Cerebellar nuclear complex (tissue), 1 donor: ENCODE measurements around the gene SOX6.

ENCODE experiments used
- DNase-seq, 2 experiments: peaks; one replicate each; lab custom pipeline; 2025; lab: John Stamatoyannopoulos, UW

Gene SOX6

DNA sequence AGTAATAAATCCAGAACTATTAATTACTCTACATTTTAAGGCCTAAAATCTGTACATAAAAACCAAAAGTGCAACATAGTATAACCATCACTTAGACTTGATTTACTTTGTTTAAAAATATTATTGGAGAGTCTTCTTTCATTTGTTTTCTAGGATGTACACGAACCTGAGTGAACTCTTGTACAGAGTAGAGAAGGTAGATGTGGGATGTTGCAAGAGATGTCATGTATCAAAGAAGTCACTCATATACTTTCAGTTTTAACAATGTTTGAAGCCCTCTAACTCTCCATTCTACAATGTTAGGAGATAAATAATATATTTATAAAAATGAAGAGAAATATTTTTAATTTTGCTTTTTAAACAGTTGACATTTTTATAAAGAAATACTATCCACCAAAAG lies 38.6 kb downstream of the SOX6 start:
- DNase-seq = no peak

DNA sequence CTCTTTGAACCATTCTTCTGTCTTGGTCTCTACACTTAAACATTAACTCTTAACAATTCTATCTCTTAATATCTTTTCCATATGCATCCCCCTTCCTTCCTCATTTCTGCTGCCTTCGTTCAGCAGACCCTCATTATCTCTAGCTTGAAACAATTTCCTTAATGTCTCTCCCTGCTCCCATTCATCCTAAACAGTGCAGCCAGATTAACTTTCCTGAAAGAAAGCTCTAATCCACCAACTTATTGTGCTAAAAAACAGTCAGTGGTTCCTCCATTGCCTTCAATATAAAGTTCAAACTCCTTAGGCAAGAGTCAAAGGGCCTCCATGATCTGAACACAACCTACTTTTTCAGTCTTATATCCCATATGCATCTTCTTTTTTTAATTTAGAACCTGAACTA lies 42.5 kb downstream of the SOX6 start:
- DNase-seq = no peak

DNA sequence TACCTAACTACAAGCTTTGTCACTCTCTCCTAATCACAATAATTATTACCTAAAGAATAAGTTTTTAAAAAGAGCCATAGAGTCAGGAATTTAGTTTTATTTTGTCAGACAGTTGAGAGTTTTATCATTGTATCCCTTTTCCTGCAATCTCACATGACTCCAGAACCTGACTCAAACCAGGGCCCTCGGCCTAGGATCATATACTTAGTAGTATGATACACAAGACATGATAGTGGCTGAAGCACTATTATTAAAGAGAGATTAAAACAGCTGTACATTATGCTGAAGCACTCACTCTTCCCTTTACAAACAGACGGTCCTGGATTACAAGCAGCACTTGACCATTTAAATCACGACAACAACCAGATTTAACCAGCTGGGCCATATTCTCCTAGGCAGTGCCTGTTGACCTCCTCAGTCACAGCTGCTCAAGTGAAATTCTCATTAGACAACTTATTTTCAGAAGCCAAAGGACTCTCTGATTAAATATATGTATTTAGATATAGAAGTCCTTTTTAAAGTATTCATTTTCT lies 44.0 kb downstream of the SOX6 start:
- no peak for DNase-seq

DNA sequence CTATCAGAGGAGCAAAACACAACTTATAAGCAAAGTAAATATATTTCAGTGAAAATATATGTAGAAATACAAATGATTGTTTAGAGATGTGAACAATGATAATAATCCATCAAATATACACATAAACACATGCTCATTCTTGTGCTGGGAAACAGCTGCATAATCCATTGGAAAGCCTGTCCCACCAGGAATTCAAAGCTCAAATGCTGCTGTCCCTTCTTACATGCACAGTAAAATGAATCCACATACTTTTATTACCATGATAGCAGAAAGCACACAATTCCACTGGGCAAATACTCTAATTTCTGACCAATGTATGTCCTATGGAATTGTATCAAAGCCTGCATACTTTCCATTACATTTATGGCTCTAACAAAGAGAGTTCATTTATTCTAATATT lies 44.5 kb downstream of the SOX6 start:
- no peak for DNase-seq

DNA sequence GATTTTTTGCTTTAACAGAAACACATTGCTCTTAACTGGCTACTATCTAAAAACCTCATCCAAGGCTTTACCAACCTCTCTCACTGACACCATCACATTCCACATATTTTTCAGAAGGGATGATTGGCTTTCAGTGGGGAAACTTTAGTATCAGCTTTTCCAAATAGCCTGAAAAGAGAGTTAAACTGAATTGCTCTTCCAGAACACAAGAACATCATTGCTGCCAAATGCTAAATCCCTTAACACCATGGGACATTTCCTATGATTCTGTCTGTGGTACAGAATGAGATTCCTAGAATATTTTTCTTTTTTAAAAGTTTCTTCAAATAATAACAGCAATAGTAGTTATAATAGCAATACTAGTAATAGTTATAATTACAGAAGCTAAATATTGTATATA lies 45.4 kb downstream of the SOX6 start:
- no peak for DNase-seq

DNA sequence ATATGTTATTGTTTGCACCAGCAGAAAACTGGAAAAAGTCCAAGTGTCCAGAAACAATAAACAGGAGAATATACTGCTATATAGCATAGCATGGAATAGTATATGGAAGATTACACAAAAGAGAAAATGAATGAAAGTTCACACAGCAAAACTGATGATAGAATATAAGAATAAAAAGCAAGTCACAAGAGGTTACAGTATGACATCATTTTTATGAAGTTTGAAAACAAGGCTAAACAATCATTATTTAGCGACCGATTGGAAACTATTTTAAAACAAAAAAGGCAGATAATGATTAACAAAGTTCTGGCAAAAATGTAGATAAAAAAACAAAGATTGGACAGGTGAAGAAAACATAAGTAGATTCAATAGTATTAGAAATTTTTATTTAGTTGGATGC lies 47.1 kb downstream of the SOX6 start:
- DNase-seq = no peak

DNA sequence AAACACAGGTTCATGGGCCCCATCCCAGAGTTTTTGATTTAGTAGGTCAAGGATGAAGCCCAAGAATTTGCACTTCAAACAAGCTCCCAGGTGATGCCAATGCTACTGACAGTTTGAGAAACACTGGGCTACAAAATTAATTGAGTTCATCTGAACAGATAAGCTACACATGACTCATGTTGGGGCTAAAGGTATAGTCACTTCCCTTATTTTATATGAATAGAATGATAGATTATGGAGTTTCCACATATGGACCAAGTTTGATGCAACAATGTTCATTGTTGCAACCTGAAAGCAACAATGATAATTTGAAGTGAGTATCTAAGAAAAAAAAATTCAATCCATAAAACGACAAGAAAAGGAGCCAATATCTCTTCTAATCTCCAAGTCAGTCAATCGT lies 54.9 kb downstream of the SOX6 start:
- no peak for DNase-seq

DNA sequence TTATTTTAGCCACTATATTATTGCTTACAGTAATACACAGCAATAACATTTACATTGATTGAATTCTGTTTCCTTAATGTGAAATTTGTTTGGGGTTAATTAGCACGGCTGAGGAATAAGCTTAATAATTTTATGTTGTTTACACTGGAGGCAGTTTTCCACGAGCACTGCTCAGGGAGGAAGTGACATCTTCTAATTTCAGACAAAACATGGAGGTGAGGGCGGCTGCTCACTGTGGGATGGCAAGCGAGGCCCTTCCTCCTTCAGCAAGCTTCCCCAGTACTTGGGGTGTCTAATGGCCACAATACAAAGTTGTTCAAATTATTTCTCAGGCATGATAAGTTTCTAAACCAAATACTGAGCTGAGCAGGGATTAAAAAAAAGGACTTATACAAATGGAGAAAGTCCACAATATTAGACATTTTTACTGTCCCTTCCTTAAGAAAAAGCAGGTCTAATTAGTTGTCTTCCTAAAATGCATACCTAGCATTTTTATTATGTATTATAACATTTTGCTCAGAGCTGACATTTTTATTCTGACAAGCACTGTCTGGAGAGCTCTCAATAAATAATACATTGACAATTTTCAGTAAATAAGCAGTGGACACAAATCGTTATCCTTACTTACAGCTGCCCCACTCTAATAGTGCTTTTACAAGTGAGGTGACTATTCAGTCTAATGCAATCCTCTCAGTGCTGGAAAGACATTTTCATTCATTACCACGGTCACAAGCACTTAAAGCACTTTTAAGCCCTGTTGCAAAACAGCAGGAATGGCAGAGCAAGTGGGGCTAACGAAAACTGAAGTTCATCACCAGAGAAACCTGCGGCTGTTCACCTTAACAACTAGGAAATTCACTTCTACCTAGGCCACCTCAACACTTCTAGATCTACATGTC lies 56.2 kb downstream of the SOX6 start:
- DNase-seq = no peak

DNA sequence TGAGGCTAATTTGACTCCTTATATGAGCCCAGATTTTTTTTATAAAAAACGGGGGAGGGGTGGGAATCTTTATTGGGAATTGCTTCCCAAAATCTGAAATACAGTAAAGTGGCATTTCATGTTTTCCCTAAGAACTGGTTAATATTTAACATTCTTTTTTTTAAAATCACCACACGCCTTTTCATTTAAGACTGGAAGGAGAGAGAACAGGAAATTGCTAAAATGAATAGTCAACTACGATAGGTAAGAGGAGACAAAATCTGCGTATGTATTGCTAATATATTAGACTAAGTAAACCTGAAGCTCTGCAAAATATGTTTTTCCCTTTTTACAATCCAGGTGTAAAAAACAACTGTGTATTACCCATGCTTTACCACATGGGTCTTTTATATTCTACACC lies 57.0 kb downstream of the SOX6 start:
- DNase-seq = no peak

DNA sequence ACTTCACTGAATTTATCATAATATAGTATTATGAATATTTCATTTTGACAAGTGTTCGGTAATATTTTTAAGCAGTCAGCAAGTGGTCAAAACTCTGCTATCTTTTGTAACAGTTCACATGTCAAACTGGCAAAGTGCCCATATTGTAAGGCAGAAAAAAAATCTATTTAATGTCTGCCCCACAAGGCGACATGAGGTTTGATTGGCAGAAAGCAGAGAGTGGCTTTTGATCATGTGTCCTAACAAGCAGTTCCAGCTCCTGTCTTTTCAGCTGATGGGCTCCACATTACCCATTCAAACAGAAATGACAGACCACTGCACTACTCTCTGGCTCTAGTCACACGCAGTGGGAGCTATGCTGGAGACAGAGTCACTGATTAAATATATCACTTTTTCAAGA lies 59.0 kb downstream of the SOX6 start:
- DNase-seq = no peak

DNA sequence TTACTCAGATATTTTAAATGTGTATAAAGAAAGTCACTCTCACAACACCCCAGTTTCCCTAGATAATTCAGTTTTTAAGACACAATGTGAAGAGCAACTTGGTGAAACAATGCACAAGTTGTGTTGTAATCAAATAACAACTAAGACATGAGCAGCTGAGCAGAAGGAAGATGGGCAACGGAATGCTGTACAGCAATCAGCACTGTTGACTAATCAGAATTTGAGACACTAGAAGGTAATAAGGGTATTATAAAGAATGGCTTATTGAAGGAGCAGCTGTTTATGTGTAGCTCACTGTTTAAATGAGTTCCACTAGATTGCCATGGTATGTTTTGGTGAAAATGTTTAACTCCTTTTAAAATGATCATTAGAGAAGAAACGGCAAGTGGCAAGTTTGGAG lies 60.1 kb downstream of the SOX6 start:
- DNase-seq = no peak

DNA sequence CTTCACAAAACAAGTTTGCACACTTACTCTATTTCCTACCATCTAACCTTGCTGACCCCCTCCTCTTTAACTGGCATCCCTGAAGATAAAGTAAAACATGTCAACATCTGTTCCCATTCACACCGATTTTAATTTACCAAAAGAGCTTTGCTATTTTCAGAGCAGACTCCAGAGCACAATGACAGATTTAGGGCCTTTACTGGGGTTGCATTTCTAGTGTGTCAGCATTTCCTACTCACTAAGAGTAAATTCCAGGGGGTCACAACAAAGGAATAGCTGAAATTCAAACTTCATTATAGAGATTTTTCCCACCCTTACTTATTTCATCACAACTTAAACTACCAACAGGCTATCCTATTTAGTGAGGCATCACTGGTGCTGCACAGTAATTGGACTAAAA lies 60.8 kb downstream of the SOX6 start:
- no peak for DNase-seq

DNA sequence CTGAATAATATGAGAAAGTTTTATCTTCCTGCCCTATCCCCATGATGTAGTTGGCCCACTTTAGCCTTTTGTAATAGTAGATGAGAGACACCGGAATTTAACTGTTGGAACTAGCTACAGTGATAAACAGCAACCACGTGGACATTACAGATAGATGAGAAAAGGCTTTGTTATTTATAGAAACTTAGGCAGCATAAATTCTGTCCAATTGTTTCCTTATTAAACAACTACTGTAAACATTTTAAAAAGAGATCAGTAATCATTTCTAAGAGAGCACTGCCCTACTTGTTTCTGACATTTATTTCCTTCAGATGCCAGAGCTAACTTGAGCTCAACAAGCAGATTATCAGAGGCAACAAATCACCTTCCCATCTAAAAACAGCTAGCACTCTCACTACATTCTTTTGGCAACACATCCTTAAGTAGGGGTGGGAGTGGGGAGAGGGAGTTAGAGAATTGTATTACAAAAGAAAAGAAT lies 63.1 kb downstream of the SOX6 start:
- no peak for DNase-seq

DNA sequence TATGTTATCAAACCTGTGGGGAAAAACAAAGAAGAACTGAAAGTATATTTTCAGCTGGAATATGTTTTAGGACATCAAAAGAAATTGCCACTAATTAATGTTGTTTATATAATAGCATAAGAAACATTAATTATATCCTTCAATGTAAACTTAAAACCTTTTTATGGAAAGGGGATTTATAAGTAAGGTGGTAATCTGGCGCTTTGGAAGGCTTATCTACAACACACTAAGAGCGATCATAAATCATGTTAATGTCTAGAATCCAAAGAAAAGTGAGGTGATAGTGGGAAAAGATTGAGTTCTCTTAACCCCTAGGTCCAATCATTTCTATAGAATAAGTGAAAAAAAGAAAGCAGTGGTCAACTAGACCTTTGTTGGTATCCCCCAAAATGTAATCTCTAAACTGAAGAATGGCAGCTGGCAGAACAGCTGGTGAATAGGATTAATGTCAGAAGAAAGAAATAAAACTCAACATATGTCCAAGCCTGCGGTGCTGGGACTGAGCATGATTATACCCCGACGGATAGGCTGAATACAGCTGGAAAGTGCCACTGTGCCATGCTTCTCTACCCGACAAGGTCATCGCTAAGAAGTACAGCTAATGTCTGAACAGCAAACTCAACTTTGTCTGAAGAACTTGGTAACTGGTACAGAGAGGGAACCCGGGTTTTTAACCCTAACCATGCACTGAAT lies 64.0 kb downstream of the SOX6 start:
- no peak for DNase-seq

DNA sequence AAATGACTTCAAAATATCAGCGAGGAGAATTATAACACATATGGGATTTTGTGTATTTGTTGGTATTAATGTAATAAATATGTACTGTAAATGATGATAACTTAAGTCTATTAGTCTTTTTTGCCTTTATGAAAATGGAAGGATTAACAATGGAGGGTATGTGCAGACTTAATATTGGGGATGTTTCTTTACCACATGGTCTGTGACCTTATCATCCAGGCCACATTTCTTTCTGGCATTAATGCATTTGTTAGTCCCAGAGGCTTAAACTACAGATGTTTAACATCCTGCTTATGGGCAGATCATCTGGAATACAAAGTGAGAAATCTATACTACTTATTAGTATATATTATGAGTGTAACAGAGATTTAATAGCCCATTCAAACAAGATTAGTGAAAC lies 64.6 kb downstream of the SOX6 start:
- DNase-seq = no peak

DNA sequence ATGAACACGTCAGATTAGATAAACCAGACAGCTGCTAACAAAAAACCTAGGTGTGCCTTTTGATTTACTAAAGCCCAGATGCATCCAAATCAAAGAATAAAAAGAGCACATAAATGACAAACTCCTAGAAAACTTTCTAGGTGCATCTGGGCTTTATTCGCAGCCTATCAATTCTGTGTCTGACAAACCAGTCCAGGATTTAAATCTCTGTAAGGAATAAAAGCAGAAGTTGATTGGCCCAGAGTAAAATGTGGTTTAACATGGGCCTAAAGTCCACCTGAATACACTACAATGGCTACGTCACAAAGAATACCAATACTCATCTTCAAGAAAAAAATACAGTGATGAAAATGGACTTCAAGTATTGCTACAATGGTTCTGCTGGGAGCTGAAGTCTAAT lies 66.8 kb downstream of the SOX6 start:
- no peak for DNase-seq

DNA sequence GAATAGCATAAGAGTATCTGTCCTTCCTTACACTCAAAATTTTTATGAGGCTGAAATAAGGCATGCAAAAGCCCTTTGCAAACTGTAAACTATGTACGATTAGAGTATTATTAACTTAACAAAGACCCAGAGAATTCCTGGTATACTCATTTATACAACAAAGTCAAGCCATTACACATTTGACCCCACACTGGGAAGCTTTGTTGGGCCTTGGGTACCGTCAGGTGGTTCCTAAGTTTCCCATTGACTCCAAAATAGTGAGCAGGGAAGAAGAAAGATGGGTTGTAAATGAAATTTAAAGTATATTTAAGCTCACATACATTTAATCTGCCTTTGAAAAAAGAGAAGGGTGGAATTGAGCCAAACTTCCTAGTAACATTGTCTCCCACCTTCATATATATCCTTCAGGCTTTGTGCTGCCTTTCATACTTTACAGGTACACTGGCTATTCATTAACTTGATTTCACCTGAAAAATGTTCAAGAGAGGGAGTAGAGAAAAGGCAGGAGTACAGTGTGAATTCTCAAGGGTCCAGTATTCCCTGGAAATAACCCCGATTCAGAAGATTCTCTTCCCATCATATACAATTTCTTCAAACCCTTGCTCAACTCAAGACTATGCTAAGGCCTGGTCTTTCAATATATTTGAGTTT lies 68.6 kb downstream of the SOX6 start:
- DNase-seq = no peak

DNA sequence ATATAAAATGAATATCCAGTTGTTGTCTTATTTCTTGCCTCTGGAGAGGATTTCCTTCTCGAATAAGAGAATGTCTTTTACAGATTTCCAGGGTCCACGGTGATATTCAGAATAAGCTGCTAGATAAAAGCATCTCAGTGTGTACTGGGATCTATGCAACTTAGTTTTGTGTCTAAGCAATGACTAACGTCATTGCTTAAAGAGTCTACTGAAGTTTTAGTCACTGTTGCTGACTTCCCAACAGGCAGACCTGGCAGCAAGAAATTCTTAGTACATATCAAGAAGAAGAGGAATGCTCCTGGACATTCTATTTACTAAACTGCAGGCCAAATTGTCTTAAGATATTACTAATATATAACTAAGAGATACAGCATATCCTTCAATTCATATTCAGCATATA lies 70.3 kb downstream of the SOX6 start:
- DNase-seq = no peak

DNA sequence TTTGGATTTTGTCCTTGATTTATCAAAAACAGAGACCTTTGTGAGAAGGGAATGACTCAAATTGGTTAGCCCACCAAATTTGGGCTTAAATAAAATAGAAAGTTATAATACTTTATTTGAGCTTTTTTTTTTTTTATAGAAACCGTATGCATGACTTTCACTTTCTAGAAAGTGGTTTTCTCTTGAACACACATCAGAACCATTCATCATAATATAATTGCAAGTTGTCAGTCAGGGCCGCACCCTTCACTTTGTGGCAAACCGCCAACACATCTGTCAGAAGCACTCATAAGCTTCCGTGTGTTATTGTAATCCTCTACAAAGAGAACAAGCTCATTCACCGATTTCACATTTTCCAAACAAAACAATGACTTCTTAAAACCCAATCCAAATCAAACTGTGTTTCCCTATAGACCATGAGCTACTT lies 76.1 kb downstream of the SOX6 start:
- no peak for DNase-seq

DNA sequence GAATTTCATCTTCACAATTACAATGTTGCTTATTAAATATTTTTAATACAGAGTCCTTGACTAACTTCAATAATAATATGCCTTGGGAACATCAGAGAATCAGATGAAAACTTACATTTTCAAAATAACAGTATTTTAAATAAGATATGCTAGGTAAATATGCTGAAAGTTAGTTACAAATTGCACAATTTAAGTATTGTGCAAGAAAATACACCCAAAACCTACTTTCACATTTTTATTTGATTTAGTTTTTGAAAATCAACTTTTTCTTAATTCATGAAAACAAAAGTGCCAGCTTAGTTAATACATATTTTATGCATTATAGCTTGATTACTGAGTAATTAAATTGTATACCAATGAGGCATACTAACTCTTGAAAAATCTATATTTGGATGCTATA lies 76.8 kb downstream of the SOX6 start:
- no peak for DNase-seq

DNA sequence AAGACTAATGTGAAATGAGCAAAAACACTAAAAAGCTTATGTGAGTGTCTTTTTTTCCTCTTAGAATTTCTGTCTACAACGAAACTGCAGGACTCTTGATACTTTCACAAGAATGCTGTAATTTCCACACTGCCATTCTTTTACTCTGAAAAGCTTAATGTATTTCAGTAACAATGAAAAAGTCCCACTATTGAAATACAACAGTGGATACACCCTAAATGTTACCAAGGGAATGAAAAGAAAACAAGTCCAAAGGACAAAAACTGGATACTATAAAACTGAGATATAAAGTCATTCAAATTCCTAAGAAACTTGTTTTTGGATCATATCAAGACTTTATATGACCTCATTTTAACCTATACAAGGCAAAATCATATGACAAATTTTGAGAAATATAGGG lies 77.4 kb downstream of the SOX6 start:
- DNase-seq = no peak

DNA sequence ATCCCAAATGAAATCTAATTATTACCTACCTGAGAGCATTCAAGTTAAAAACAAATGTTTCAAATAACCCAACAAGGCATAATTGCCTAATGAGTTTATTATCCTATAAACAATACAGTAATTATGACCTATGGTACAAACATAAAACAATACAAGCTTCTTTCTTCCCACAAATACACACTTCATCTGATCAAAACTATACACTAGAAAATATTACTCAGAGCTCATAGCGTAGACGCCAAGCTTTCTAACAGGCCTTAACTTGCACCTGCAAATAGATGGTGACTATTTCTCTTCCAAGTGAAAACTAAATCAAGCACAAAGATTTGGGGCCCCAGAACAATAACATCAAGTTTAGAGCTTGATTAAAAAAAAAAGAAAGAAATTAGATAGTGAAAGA lies 78.1 kb downstream of the SOX6 start:
- no peak for DNase-seq

DNA sequence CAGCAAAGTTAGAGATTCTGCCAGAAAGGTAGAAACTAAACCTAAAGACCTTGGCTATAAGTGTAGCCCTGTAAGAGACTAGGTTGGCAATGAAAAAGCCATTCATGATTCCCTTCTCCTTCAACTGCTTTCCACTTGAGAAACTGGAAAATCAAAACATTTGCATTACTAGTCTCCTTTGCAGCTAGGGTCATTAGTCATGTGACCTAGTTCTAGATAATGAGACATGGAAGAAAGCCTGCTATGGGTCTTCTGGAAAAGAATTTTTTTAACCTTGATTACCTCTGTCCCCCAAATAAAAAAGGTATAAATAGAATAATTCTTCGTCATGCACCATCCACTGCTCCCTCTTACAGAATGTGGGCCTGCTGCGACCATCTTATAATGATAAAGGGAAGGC lies 80.1 kb downstream of the SOX6 start:
- no peak for DNase-seq
